SK-N-SH (cell line): ENCODE data around the gene RBBP7.

Experiments used
- EP300 ChIP-seq, 2 experiments: IDR thresholded peaks; 2 replicates each; pipeline versions ENCODE4 v1.4.0 to v1.6.1; 2012; ENCODE audit warnings: borderline replicate concordance in 1 of 2, low read depth in 1 of 2, low read length in 1 of 2
- EZH2phosphoT487 ChIP-seq: fragments of 200-600 bp; sonication (generic); IDR thresholded peaks from 2 replicates; pipeline ENCODE4 v1.6.1; 2017; ENCODE audit warnings: low read depth, mixed run types, mild to moderate bottlenecking, antibody characterized with exemption, moderate library complexity, borderline replicate concordance
- POLR2AphosphoS5 ChIP-seq: IDR thresholded peaks from 2 replicates; pipeline ENCODE4 v1.6.1; 2012; ENCODE audit warnings: low read depth, low read length

DNA sequence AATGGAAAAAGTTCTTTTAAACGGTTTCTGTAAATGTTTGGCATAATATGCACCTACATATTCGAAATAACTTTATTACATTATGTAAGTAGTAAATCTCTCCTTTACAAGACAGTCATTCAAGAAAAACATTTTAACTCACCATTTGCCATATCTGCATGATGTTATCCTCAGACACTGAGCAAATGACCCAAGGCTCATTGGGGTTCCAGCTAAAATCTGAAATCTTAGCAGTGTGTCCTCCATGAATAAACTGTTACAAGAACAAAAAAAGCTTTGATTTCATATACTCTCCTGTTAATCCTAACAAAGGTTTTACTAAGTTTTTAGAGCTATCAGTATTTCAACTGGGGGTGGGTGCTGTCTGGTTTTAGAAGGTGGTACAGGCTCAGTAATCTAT, 24.5 kb downstream of the RBBP7 start:
- TF ChIP-seq POLR2AphosphoS5 (no peak), EZH2phosphoT487 (no peak), EP300 (IDR thresholded peaks at IDR 0.05; ENCODE audit: borderline replicate concordance in 1 of 2, low read depth in 1 of 2, low read length in 1 of 2) (no peak)
